GM23248 (cell line): ENCODE measurements around the gene CCDC71L. TPM values are rescaled to one million over a fixed set of nuclear protein-coding genes. Genes with fewer than 3 reads are reported as not detected.

Experiments
- DNase-seq: peaks from one replicate; pipeline ENCODE4 v3.0.0-alpha.2; 2015
- H2AFZ ChIP-seq: fragments of 200-600 bp; sonication (generic); 2 replicates; pipeline ENCODE4 v1.6.1; 2016; ENCODE audit warnings: antibody characterized with exemption
- H3F3A ChIP-seq: fragments of 200-600 bp; sonication (generic); 2 replicates; pipeline ENCODE4 v1.6.1; 2016; ENCODE audit warnings: mild to moderate bottlenecking, antibody characterized with exemption, mixed run types; ENCODE audit not compliant: insufficient read depth
- H3K27ac ChIP-seq: fragments of 200-600 bp; sonication (generic); 2 replicates; pipeline ENCODE4 v1.5.1; 2016; ENCODE audit warnings: mild to moderate bottlenecking
- H3K27me3 ChIP-seq: fragments of 200-600 bp; sonication (generic); replicated peaks from 2 replicates; pipeline ENCODE4 v1.6.1; 2016; ENCODE audit warnings: mild to moderate bottlenecking; ENCODE audit not compliant: insufficient read depth
- H3K36me3 ChIP-seq: fragments of 200-600 bp; sonication (generic); 2 replicates; pipeline ENCODE4 v1.6.1; 2016; ENCODE audit warnings: low read depth, mild to moderate bottlenecking
- H3K4me1 ChIP-seq: fragments of 200-600 bp; sonication (generic); 2 replicates; pipeline ENCODE4 v1.6.1; 2016; ENCODE audit warnings: mild to moderate bottlenecking; ENCODE audit not compliant: insufficient read depth
- H3K4me2 ChIP-seq: fragments of 200-600 bp; sonication (generic); one replicate; pipeline ENCODE4 v1.6.1; 2016; ENCODE audit warnings: mild to moderate bottlenecking; ENCODE audit not compliant: unreplicated experiment
- H3K4me3 ChIP-seq: fragments of 200-600 bp; sonication (generic); 2 replicates; pipeline ENCODE4 v1.5.1; 2016; ENCODE audit warnings: mild to moderate bottlenecking
- H3K79me2 ChIP-seq: fragments of 200-600 bp; sonication (generic); 2 replicates; pipeline ENCODE4 v1.6.1; 2016; ENCODE audit warnings: mild to moderate bottlenecking; ENCODE audit not compliant: insufficient read depth
- H3K9ac ChIP-seq: fragments of 200-600 bp; sonication (generic); 2 replicates; pipeline ENCODE4 v1.6.1; 2016; ENCODE audit warnings: mild to moderate bottlenecking
- H3K9me2 ChIP-seq: fragments of 200-600 bp; sonication (generic); 2 replicates; pipeline ENCODE4 v1.6.1; 2016; ENCODE audit warnings: mixed run types, mild to moderate bottlenecking, moderate library complexity; ENCODE audit not compliant: insufficient read depth
- H3K9me3 ChIP-seq: fragments of 200-600 bp; sonication (generic); one replicate; pipeline ENCODE4 v1.6.1; 2017; ENCODE audit warnings: low read depth
- H4K20me1 ChIP-seq: fragments of 200-600 bp; sonication (generic); 2 replicates; pipeline ENCODE4 v1.6.0; 2016; ENCODE audit not compliant: insufficient read depth
- EZH2 ChIP-seq: fragments of 200-600 bp; sonication (generic); IDR thresholded peaks from 2 replicates; pipeline ENCODE4 v1.6.1; 2018; ENCODE audit warnings: antibody characterized with exemption, mild to moderate bottlenecking; ENCODE audit not compliant: insufficient read depth, poor library complexity, severe bottlenecking
- EZH2phosphoT487 ChIP-seq: fragments of 200-600 bp; sonication (generic); IDR thresholded peaks from 2 replicates; pipeline ENCODE4 v1.6.1; 2018; ENCODE audit warnings: antibody characterized with exemption, moderate library complexity, mild to moderate bottlenecking, low read depth; ENCODE audit not compliant: insufficient read depth
- WGBS, 2 experiments: methylation state at CpG; one replicate each; pipeline ENCODE4 v1.1.6; 2015 to 2017; ENCODE audit warnings: low lambda C conversion rate in 2 of 2, low coverage in 1 of 2; ENCODE audit errors: missing lambda C conversion rate in 2 of 2; 5-methylcytosine and 5-hydroxymethylcytosine counted together
- in situ Hi-C: fragments of 300-500 bp; cut with MboI; formaldehyde crosslinking; loops from 2 replicates; pipeline ENCODE4 v1.15.0; 2020
- polyA plus RNA-seq: library from polyadenylated mRNA; unstranded; fragments of >200 nt; fragmentation: Nextera tagmentation; extraction: Ambion mirVana; gene quantifications from 2 replicates; pipeline ENCODE4 v1.2.1, GENCODE V29; 2016
- total RNA-seq: library from RNA; depleted of rRNA; stranded (reverse); fragments of >200 nt; shearing (Covaris generic); gene quantifications from 2 replicates; pipeline ENCODE4 v1.2.3, GENCODE V29; 2014

Gene CCDC71L
- total and polyA plus RNA-seq, 2 experiments from 2014 or later = 23.1 to 124 TPM

DNA sequence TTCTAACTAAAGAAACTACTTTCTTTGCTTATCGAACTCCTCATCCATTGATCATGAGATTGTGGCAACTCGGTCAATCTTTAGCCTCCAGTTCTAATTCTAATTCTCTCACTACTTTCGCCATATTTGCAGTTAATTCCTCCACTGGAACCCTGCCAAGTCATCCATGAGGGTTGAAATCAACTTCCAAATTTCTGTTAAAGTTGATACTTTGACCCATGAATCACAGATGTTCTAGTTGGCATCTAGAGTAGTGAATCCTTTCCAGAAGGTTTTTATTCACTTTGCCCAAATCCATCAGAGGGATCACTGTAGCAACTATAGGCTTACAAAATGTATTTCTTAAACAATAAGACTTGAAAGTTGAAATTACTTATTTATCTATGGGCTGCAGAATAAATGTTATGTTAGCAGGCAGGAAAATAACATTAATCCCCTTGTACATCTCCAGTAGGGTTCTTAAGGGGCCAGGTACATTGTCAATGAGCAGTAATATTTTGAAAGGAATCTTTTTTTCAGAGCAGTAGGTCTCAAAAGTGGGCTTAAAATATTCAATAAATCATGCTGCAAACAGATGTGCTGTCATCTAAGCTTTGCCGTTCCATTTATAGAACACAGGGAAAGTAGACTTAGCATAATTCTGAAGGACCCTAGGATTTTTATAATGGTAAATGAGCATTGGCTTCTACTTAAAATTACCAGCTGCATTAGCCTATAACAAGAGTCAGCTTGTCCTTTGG, 39.4 kb downstream of the CCDC71L start:
- no peaks in the 10 kb centered on the region for H3K27me3 ChIP-seq
- H4K20me1 ChIP-seq = no peaks in the 10 kb centered on the region
- peaks cover 34% of the 10 kb centered on the region for H3F3A ChIP-seq
- H3K9ac ChIP-seq = no peak overlapping the region
- H3K9me3 ChIP-seq = no peaks in the 10 kb centered on the region
- no peak for TF ChIP-seq EZH2
- TF ChIP-seq EZH2phosphoT487 = no peak
- H3K4me3 ChIP-seq = no peak overlapping the region
- H3K36me3 ChIP-seq = no peaks in the 10 kb centered on the region
- H3K4me2 ChIP-seq = no peak overlapping the region
- DNase-seq = no peak
- no peak overlapping the region for H2AFZ ChIP-seq
- no peaks in the 10 kb centered on the region for H3K9me2 ChIP-seq
- H3K27ac ChIP-seq = no peak overlapping the region
- H3K79me2 ChIP-seq = no peaks in the 10 kb centered on the region
- H3K4me1 ChIP-seq = peaks cover 55% of the 10 kb centered on the region
- WGBS, 2 experiments = 96 to 97% methylated on average over 4 of the region's 4 CpGs
- in situ Hi-C loops = no loop called here

DNA sequence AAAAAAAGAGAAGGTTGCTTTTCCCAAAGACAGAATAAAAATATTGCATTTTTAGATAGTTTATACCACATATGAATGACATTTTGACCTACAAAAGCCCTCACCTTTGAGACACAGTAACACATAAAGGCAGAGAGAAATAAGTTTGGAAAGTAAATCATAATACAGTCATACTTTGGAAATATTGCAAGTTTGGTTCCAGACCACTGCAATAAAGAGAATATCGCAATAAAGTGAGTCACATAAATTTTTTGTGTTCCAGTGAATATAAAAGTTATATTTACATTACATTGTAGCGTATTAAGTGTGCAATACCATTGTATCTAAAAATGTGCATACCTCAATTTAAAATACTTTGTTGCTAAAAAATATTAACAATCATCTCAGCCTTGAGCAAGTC, 40.3 kb downstream of the CCDC71L start:
- Histone ChIP-seq H3K27me3 (no peaks in the 10 kb centered on the region), H3K79me2 (no peaks in the 10 kb centered on the region), H3K9ac (no peak overlapping the region), H3K27ac (no peak overlapping the region), H3F3A (peaks cover 40% of the 10 kb centered on the region), H3K9me3 (no peaks in the 10 kb centered on the region), H3K9me2 (no peaks in the 10 kb centered on the region), H3K4me1 (peaks cover 60% of the 10 kb centered on the region), H3K4me2 (no peak overlapping the region), H4K20me1 (no peaks in the 10 kb centered on the region), H2AFZ (no peak overlapping the region), H3K4me3 (no peak overlapping the region), H3K36me3 (no peaks in the 10 kb centered on the region)
- no peak for TF ChIP-seq EZH2
- no peak for TF ChIP-seq EZH2phosphoT487
- 89 to 90% methylated on average over 2 of the region's 2 CpGs for WGBS, 2 experiments
- in situ Hi-C loops = no loop called here
- DNase-seq = peak; percentile 31

DNA sequence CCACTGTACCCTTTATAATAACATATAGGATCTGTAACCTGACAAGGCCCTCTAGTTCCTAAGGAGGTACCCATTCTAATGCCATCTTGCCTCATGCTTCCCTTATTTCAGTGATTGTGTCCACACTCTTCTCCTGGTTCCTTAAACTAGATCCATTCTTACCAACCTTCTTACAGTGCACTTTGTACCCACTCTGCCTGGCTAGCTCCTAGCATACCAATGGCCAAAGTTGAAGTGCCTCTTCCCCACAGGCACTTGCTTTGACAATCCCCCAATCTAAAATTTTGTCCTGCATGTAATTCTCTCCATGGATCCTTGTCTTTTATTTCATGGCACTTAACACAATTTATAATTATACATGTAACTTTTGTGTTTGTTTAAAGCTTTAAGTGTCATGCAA, 40.9 kb downstream of the CCDC71L start:
- no peaks in the 10 kb centered on the region for H4K20me1 ChIP-seq
- H3K27me3 ChIP-seq = no peaks in the 10 kb centered on the region
- H2AFZ ChIP-seq = no peak overlapping the region
- no peaks in the 10 kb centered on the region for H3K36me3 ChIP-seq
- H3K27ac ChIP-seq = no peak overlapping the region
- H3K4me1 ChIP-seq = peaks cover 60% of the 10 kb centered on the region
- H3F3A ChIP-seq = peaks cover 43% of the 10 kb centered on the region
- H3K9ac ChIP-seq = no peak overlapping the region
- TF ChIP-seq EZH2 (no peak), EZH2phosphoT487 (no peak)
- H3K4me3 ChIP-seq = no peak overlapping the region
- no peaks in the 10 kb centered on the region for H3K9me3 ChIP-seq
- no peak overlapping the region for H3K4me2 ChIP-seq
- no peaks in the 10 kb centered on the region for H3K79me2 ChIP-seq
- in situ Hi-C loops = no loop called here
- H3K9me2 ChIP-seq = no peaks in the 10 kb centered on the region
- no peak for DNase-seq

DNA sequence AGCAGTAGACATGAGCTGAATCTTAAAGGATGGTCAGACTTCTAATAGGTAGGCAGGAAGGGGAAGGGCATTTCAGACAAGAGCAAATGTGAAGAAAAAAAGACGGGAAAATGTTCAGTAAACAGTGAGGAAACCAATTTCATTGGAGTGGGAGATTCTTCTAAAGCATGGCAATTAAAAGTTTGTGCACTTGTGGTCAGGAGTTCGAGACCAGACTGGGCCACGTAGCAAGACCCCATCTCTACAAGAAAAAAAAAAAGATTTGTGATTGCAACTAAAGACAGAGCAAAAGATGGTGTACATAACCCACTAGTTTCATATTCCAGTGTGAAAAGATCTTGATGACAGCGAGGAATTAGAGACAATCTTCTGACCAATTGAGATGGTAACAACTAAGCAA, 41.7 kb downstream of the CCDC71L start:
- H3K4me3 ChIP-seq = no peak overlapping the region
- peaks cover 42% of the 10 kb centered on the region for H3F3A ChIP-seq
- DNase-seq = no peak
- H2AFZ ChIP-seq = no peak overlapping the region
- TF ChIP-seq EZH2phosphoT487 (no peak), EZH2 (no peak)
- H3K27me3 ChIP-seq = no peaks in the 10 kb centered on the region
- in situ Hi-C loops = no loop called here
- WGBS, 2 experiments = 93 to 98% methylated on average over 4 of the region's 4 CpGs
- H3K4me2 ChIP-seq = no peak overlapping the region
- H3K27ac ChIP-seq = no peak overlapping the region
- H3K9ac ChIP-seq = no peak overlapping the region
- no peaks in the 10 kb centered on the region for H3K9me2 ChIP-seq
- no peaks in the 10 kb centered on the region for H3K79me2 ChIP-seq
- no peaks in the 10 kb centered on the region for H3K36me3 ChIP-seq
- no peaks in the 10 kb centered on the region for H4K20me1 ChIP-seq
- H3K9me3 ChIP-seq = no peaks in the 10 kb centered on the region
- peaks cover 60% of the 10 kb centered on the region for H3K4me1 ChIP-seq

DNA sequence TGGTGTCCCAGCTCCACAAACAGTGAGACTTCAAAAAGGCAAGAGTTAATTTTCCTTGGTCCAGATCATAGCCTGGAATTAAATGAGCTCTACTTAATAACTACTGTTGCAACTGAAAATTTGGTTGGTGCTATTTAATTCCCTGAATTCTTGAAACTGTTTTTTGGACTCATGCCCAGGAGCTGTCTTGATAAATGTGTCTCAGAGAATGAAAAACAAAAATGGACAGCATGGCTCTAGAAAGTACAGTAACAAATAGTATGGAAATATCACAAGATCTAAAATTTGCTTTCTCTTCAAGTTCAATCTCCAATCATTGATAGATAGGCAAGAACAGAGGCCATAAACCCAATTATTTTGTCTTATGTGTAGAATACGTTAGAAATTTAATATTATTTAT, 42.5 kb downstream of the CCDC71L start:
- DNase-seq = peak; percentile 38
- Histone ChIP-seq H3K4me2 (peak overlapping the region; percentile 5), H3K9ac (no peak overlapping the region), H3K79me2 (no peaks in the 10 kb centered on the region), H3K9me3 (no peaks in the 10 kb centered on the region), H3K36me3 (no peaks in the 10 kb centered on the region), H4K20me1 (no peaks in the 10 kb centered on the region), H3K4me1 (peaks cover 61% of the 10 kb centered on the region), H3K27me3 (no peaks in the 10 kb centered on the region), H2AFZ (no peak overlapping the region), H3K9me2 (no peaks in the 10 kb centered on the region), H3K4me3 (no peak overlapping the region), H3K27ac (no peak overlapping the region), H3F3A (peaks cover 44% of the 10 kb centered on the region)
- in situ Hi-C loops = no loop called here
- WGBS, 2 experiments = 89 to 100% methylated on average over 1 of the region's 1 CpG
- TF ChIP-seq EZH2 (no peak), EZH2phosphoT487 (no peak)
